K562 (cell line): ENCODE data around the gene TAAR9. TPM values are rescaled to one million over a fixed set of nuclear protein-coding genes. Genes with fewer than 3 reads are reported as not detected.
A peak's percentile ranks its signal among the peaks of the same experiment; 100 is the strongest.

ENCODE experiments used
- CBFB ChIP-seq: sonication (generic); formaldehyde crosslinking; IDR thresholded peaks from 2 replicates; pipeline ENCODE4 v1.4.0; 2020; ENCODE audit warnings: mild to moderate bottlenecking, missing genetic modification reagents
- FOSL1 ChIP-seq: fragments of 200-800 bp; sonication (Bioruptor generic); conservative IDR thresholded peaks from 2 replicates; pipeline ENCODE4 v1.6.1; 2016; ENCODE audit warnings: missing genetic modification characterization, missing compliant biosample characterization
- KAT8 ChIP-seq: fragments of 450-650 bp; IDR thresholded peaks from 2 replicates; pipeline ENCODE4 v1.6.1; 2016; ENCODE audit warnings: low read depth, mild to moderate bottlenecking
- NFRKB ChIP-seq: fragments of 450-650 bp; IDR thresholded peaks from 2 replicates; pipeline ENCODE4 v1.6.1; 2016; ENCODE audit warnings: low read depth
- NFYB ChIP-seq: IDR thresholded peaks from 2 replicates; pipeline ENCODE4 v1.6.1; 2011; ENCODE audit warnings: mild to moderate bottlenecking, moderate library complexity; ENCODE audit not compliant: insufficient read length; ENCODE audit errors: extremely low read depth
- POLR3G ChIP-seq: IDR thresholded peaks from 2 replicates; pipeline ENCODE4 v1.6.1; 2011; ENCODE audit not compliant: insufficient read length, insufficient replicate concordance; ENCODE audit errors: extremely low read depth
- SAFB ChIP-seq: fragments of 200-400 bp; formaldehyde crosslinking; IDR thresholded peaks from 2 replicates; pipeline ENCODE4 v1.6.1; 2017; ENCODE audit warnings: low read depth, low read length, borderline replicate concordance
- SIRT6 ChIP-seq: IDR thresholded peaks from one replicate; pipeline ENCODE4 v1.6.1; 2012; ENCODE audit warnings: low read depth, mild to moderate bottlenecking, control low read depth, inconsistent platforms, low read length, moderate library complexity
- polyA plus RNA-seq, 8 experiments: library from polyadenylated mRNA; depleted of rRNA in 4 of 8; stranded (reverse) in 5 of 8; unstranded in 3 of 8; fragments of >200 nt; fragmentation: Nextera tagmentation in 2 of 8; fragmentation: Illumina TruSeq in 1 of 8; extraction: Ambion mirVana in 2 of 8; extraction: Trizol in 1 of 8; gene quantifications; 2 replicates each; pipeline versions ENCODE4 v1.2.1 to v1.2.3, GENCODE V29; 2011 to 2014; ENCODE audit warnings: inconsistent platforms in 1 of 8, missing spikeins in 1 of 8
- total RNA-seq, 7 experiments: library from RNA; depleted of rRNA in 6 of 7; stranded (reverse); fragments of >200 nt in 6 of 7; fragmentation: Illumina TruSeq in 2 of 7; extraction: Trizol in 2 of 7; gene quantifications; 2 replicates each; pipeline versions ENCODE4 v1.2.1 to v1.2.3, GENCODE V29; 2011 to 2021; ENCODE audit warnings: low replicate concordance in 1 of 7
- TF ChIP-seq, protein P1 (sequence below): fragments of 450-650 bp; formaldehyde crosslinking; IDR thresholded peaks from 2 replicates; pipeline ENCODE4 v1.4.0; 2022; ENCODE audit warnings: missing genetic modification characterization
- TF ChIP-seq, protein P2 (sequence below): fragments of 450-650 bp; IDR thresholded peaks from 2 replicates; pipeline ENCODE4 v1.7.1; 2018; ENCODE audit warnings: mild to moderate bottlenecking, low read depth; ENCODE audit not compliant: partially characterized antibody
- TF ChIP-seq, protein P3 (sequence below), 2 experiments: fragments of 250-450 bp in 1 of 2; fragments of 450-650 bp in 1 of 2; sonication (Bioruptor Pico) in 1 of 2; IDR thresholded peaks; 2 replicates each; pipeline versions ENCODE4 v1.6.1 to v1.8.0; 2016 to 2021; ENCODE audit warnings: mild to moderate bottlenecking in 2 of 2, moderate library complexity in 2 of 2, missing compliant biosample characterization in 1 of 2, missing genetic modification characterization in 1 of 2
- TF ChIP-seq, protein P4 (sequence below): fragments of 450-650 bp; formaldehyde crosslinking; IDR thresholded peaks from 2 replicates; pipeline ENCODE4 v1.4.0; 2020; ENCODE audit warnings: mild to moderate bottlenecking
- TF ChIP-seq, protein P5 (sequence below): fragments of 250-450 bp; sonication (Bioruptor Pico); IDR thresholded peaks from 2 replicates; pipeline ENCODE4 v1.5.0; 2021
- TF ChIP-seq, protein P6 (sequence below): fragments of 200-800 bp; sonication (Bioruptor generic); IDR thresholded peaks from 2 replicates; pipeline ENCODE4 v1.6.1; 2017; ENCODE audit warnings: missing genetic modification characterization, missing compliant biosample characterization
- TF ChIP-seq, protein P7 (sequence below): IDR thresholded peaks from 2 replicates; pipeline ENCODE4 v1.6.1; 2016; ENCODE audit warnings: missing genetic modification characterization, missing compliant biosample characterization

TAAR9 gene
- total and polyA plus RNA-seq, 9 of the 15 experiments (the other 6 are each of a cell fraction or from before 2014, with no cell fraction given), result not detected

DNA sequence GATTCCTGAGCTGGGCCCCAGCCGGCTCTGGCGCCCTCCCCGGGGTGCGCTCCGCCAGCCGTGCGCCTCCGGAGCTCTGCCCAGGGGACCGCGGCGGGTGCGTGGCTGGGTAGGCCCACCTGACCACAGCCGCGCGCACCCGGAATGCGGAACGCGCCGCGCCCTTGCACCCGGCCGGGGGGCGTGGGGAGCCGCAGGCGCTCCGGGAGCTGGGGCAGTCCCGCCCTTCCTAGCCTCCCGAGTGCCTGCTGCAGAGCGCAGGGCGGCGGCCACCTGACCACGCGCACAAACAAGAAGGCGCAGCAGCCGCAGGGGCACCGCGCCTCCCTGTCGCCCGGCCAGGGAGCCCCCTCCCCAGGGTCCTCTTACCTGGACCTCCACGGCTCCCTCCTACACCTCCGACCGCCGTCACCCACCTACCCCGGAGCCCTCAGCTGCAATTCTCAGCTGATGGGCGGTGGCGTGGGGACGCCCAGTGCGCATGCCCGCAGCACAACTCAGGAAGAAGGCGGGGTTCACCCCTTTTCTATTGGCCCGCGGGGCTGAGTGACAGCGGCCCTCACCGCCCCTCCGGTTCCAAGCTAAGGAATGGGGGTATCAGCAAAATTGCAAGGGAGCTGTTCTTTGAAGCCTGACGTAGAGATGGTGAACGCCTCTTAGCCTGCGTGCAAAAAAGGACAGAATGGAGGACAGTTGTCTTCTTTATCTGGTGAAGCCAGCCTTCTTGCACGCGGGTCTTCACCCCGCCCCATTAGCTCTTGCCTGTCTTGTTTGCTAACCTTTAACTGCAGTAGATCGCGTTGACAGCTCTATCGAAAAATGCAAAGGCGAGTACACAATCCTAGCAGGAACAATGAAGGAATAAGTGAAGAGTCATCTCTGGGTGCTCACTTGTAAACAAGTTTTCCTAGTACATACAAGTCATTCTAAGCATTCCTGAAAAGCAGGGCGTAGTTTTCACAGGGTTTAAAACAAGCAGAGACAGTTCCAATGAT is 25.1 kb upstream of the TAAR9 start, which contains the start of gene STX7 (continued):
- TF ChIP-seq NFRKB (no peak; the same call in 1 of the 2 replicates), SAFB (0 out of 2 replicates have a peak, but pooled peaks have one; percentile 66), NFYB (peak; percentile 80), POLR3G (no peak), FOSL1 (tag) (no peak; the same call in 1 of the 2 replicates), SIRT6 (no peak), KAT8 (no peak), CBFB (CRISPR knock-in tag) (no peak)
- TF ChIP-seq, protein P1, sequence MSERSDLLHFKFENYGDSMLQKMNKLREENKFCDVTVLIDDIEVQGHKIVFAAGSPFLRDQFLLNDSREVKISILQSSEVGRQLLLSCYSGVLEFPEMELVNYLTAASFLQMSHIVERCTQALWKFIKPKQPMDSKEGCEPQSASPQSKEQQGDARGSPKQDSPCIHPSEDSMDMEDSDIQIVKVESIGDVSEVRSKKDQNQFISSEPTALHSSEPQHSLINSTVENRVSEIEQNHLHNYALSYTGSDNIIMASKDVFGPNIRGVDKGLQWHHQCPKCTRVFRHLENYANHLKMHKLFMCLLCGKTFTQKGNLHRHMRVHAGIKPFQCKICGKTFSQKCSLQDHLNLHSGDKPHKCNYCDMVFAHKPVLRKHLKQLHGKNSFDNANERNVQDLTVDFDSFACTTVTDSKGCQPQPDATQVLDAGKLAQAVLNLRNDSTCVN, result no peak
- TF ChIP-seq, protein P2, sequence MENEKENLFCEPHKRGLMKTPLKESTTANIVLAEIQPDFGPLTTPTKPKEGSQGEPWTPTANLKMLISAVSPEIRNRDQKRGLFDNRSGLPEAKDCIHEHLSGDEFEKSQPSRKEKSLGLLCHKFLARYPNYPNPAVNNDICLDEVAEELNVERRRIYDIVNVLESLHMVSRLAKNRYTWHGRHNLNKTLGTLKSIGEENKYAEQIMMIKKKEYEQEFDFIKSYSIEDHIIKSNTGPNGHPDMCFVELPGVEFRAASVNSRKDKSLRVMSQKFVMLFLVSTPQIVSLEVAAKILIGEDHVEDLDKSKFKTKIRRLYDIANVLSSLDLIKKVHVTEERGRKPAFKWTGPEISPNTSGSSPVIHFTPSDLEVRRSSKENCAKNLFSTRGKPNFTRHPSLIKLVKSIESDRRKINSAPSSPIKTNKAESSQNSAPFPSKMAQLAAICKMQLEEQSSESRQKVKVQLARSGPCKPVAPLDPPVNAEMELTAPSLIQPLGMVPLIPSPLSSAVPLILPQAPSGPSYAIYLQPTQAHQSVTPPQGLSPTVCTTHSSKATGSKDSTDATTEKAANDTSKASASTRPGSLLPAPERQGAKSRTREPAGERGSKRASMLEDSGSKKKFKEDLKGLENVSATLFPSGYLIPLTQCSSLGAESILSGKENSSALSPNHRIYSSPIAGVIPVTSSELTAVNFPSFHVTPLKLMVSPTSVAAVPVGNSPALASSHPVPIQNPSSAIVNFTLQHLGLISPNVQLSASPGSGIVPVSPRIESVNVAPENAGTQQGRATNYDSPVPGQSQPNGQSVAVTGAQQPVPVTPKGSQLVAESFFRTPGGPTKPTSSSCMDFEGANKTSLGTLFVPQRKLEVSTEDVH, result no peak
- TF ChIP-seq, protein P3, sequence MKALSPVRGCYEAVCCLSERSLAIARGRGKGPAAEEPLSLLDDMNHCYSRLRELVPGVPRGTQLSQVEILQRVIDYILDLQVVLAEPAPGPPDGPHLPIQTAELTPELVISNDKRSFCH (CRISPR knock-in tag; IDR thresholded peaks at IDR 0.05), result no peak
- TF ChIP-seq, protein P3 (tag; IDR thresholded peaks at IDR 0.05), result 0 out of 2 replicates have a peak, but pooled peaks have one; percentile 23
- TF ChIP-seq, protein P4, sequence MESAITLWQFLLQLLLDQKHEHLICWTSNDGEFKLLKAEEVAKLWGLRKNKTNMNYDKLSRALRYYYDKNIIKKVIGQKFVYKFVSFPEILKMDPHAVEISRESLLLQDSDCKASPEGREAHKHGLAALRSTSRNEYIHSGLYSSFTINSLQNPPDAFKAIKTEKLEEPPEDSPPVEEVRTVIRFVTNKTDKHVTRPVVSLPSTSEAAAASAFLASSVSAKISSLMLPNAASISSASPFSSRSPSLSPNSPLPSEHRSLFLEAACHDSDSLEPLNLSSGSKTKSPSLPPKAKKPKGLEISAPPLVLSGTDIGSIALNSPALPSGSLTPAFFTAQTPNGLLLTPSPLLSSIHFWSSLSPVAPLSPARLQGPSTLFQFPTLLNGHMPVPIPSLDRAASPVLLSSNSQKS (CRISPR knock-in tag), result no peak
- TF ChIP-seq, protein P5, sequence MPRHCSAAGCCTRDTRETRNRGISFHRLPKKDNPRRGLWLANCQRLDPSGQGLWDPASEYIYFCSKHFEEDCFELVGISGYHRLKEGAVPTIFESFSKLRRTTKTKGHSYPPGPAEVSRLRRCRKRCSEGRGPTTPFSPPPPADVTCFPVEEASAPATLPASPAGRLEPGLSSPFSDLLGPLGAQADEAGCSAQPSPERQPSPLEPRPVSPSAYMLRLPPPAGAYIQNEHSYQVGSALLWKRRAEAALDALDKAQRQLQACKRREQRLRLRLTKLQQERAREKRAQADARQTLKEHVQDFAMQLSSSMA (CRISPR knock-in tag), result no peak
- TF ChIP-seq, protein P6, sequence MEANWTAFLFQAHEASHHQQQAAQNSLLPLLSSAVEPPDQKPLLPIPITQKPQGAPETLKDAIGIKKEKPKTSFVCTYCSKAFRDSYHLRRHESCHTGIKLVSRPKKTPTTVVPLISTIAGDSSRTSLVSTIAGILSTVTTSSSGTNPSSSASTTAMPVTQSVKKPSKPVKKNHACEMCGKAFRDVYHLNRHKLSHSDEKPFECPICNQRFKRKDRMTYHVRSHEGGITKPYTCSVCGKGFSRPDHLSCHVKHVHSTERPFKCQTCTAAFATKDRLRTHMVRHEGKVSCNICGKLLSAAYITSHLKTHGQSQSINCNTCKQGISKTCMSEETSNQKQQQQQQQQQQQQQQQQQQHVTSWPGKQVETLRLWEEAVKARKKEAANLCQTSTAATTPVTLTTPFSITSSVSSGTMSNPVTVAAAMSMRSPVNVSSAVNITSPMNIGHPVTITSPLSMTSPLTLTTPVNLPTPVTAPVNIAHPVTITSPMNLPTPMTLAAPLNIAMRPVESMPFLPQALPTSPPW (CRISPR knock-in tag), result peak; percentile 71
- TF ChIP-seq, protein P7, sequence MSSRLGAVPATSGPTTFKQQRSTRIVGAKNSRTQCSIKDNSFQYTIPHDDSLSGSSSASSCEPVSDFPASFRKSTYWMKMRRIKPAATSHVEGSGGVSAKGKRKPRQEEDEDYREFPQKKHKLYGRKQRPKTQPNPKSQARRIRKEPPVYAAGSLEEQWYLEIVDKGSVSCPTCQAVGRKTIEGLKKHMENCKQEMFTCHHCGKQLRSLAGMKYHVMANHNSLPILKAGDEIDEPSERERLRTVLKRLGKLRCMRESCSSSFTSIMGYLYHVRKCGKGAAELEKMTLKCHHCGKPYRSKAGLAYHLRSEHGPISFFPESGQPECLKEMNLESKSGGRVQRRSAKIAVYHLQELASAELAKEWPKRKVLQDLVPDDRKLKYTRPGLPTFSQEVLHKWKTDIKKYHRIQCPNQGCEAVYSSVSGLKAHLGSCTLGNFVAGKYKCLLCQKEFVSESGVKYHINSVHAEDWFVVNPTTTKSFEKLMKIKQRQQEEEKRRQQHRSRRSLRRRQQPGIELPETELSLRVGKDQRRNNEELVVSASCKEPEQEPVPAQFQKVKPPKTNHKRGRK, result no peak
